HG02943 (cell line): ENCODE results near the gene PLCB1.

Experiments used
- ATAC-seq: cut with Tn5 transposase; IDR thresholded peaks from one replicate; pipeline ENCODE4 v1.9.1; 2021; ENCODE audit warnings: mild to moderate bottlenecking, low read depth, moderate library complexity; ENCODE audit not compliant: unreplicated experiment

The PLCB1 gene

DNA sequence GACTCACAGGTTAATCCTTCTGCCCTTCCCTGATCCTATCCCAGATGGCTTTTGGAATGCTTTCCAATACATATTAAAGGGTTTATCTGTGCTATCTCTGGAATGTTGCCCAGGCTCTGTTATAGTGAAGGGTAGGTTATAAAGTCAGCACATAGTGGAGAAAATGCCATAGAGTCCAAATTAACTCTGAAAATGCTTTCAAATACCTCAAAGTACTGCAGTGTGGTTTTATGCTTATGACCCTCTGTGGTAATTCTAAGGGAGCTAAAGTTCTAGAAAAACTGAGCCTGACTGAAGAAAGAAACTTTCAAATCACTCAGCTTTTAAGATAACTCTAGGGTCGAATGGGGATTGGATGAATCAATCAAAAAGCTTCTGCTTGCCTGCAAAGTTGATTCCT is 159.8 kb downstream of the PLCB1 start:
- no peak for ATAC-seq

DNA sequence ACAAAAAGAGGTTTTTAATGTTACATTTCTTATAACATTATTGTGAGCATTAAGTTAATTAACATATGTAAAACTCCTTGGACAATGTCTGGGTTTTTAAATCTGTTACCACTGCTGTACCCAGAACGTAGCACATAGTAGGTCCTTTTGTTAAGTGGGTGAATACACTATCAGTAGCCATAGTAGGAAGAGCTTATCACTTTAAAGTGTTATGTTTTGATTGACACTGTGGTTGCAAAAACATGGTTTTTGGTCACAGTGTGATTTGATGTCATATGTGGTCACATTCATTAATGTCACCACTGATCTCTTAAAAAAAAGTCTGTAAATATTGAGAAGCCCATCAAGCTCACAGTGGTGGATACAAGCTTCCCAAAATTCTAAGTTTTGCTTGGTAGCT is 160.7 kb downstream of the PLCB1 start:
- no peak for ATAC-seq

- no peak for ATAC-seq
Measured at GRCh38 chr20:8293750-8294149, 161.7 kb downstream of the PLCB1 start.

- ATAC-seq, result no peak
Measured at GRCh38 chr20:8296536-8296935, 164.5 kb downstream of the PLCB1 start.

DNA sequence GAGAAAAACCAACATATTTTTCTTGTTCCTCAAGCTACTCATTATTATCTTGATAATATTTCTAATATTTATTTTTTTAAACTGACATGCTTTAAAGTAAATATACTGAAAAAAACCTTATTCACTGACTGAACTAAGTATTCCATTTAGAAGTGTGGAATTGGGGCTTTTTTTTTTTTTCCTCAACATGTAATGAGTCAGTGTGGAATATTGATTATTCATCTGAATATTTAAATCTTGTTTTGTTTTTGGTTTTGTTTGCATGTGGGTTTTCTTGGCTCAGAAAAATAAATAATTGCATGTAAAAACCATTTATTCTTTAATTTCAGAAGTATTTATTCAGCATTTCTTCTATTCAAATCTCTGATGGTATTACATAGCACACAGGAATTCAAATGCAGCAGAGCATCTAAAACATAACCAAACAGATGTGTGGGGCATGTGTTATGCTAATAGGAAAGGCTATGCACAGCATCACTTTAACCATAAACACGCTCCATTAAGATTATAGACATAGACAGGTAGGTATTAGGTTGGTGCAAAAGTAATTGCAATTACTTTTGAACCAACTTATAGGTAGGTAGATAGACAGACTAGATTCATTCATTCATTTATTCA is 166.5 kb downstream of the PLCB1 start:
- ATAC-seq, result no peak

DNA sequence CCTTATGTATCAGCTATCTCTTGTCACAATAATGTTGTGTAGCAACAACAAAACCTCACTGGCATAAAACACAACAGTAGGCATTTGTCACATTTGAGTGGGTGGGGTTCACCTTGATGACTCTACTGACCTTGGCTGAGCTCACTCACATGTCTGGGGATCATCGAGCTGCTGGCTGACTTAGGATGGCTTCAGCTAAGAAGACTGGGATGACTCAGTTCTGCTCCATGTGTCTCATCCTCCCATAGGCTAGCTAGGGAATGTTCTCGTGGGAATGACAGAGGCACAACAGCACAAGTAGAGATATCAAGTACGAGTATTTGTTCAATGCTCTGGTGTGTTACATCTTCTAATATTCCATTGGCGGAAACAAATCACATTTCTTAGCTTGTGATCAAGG is 167.9 kb downstream of the PLCB1 start:
- ATAC-seq, result no peak

DNA sequence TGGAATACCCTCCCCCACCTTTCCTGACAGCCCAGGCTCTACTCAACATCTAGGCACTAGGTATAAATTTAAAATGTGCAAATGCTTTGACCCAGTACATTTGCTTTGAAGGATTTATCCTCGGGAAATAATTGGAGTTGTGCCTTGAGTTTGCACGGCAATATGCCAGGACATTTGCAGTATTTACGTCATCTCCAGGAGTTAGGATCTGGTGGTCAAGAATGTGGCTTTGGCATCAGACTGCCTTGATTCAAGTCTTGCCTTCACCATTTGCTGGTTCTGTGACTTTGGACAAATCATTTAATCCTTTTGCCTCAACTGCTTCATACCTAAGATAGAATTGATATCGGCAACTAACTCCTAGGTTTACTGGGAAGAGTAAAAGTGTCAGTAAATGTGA is 169.6 kb downstream of the PLCB1 start:
- ATAC-seq, result no peak

DNA sequence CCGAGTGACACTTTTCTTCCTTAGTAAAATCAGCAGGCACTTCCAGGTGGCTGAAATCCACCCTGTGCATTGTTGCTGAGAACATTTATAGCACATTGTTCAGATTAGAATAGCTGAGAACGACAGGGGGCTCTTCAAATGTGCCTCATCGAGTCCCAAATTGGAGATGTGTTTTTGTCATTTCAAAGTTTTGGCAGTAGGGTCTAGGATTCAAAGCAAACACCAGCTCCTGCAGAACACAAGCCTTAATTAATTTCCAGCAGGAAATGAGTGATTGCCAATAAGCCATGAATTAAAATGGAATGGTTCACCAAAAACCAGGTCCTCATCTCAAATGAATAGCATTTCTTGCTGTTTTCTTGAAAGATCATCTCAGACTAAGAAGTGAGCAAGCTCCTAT is 171.6 kb downstream of the PLCB1 start:
- no peak for ATAC-seq

- no peak for ATAC-seq
Measured at GRCh38 chr20:8304124-8304816, 172.2 kb downstream of the PLCB1 start.

DNA sequence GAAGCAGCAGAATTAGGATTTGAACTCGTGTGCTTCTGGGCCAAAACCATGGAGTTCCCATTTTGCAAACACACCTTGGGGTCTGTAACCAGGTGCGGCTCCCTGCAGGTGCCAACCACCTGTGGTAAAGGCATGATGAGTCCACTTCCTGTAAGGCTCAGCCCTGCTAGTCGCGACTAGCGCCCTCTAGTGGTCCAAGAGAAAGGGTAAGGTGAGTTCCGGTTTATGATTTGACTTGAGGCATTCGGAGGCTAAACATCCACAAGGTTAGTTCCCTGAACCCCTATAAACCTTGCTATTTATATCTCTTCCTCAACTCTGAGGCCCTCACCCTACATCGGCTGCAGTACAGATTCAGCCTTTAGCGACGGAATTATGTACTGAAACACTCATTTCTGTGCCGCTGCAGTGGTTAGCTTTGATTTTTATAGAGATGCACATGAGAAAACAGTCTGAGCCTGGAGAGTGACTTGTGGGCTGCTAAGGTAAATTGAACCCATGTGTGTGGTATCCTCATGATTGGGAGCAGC is 173.4 kb downstream of the PLCB1 start:
- peak; percentile 85 for ATAC-seq

DNA sequence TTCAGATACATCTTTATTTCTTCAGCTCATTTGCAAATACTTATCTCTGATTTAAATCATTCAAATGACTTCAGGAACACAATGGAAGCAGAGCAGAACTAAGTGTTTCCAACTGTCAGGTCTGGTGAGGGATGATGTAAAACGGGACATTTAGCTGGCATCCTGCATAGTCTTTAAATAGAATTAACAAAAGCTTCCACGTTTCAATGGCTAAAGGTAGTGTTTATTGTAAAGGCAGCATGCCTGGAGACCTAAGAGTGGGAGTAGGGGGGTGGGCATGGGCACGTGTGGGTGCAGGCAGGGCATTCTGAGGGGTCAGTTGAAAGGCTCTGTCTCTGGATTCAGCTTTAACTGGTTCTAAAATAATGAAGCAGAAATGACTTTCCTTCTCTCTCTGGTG is 174.9 kb downstream of the PLCB1 start:
- ATAC-seq, result no peak

DNA sequence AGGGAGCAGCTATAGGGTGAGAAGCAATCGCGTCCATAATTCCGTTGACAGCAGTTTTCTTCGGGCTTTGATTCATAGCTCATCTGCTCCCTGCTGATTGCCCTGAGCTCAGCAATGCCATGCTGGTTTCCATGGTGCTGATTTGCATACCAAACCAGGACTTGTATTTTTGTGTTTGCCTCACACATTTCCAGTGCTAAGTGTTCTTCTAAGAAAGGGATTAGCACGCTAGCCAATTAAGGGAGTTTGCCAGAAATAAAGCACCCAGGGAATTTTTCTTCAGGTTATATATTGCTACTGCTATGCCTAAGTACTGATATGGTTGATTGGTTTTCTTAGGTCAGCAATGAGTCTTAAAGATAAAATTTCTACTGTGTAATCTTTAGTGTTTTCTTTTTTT is 177.6 kb downstream of the PLCB1 start:
- ATAC-seq, result no peak

DNA sequence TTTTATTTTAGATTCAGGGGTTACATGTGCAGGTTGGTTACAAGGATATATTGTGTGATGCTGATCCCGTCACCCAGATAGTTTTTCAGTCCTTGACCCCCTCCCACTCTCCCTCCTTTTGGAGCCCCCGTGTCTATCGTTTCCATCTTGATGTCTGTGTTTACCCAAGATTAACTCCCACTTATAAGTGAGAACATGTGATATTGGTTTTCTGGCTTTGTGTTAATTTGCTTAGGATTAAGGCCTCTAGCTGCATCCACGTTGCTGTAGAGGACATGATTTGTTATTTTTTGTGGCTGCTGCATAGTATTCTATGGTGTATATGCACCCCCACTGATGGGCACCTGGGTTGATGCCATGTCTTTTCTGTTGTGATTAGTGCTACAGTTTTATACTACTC is 178.6 kb downstream of the PLCB1 start:
- no peak for ATAC-seq

- no peak for ATAC-seq
Measured at GRCh38 chr20:8313073-8313472, 181.0 kb downstream of the PLCB1 start.

- ATAC-seq, result no peak
Measured at GRCh38 chr20:8315639-8316573, 183.8 kb downstream of the PLCB1 start.

DNA sequence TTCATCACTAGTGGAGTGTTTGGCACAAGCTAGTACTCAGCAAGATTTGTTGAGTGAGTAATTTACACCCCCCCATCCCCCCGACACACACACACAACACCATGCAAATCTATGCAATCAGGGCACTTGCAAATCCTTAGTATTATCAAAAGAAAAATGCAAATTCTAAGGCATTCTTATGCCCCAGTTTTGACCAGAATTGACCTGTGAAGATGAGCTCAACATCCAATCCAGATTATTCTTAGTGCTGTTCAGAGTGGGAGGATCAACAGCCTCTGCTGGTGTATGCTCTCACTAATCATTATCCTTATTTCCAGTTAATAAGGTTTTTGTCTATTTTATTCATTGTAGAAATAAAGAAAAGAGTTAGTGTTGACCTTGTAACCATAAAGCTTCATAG is 185.4 kb downstream of the PLCB1 start:
- no peak for ATAC-seq

GRCh38 chr20:8318965-8319625 is 187.0 kb downstream of the PLCB1 start:
- ATAC-seq, result no peak

GRCh38 chr20:8320306-8320705 is 188.2 kb downstream of the PLCB1 start:
- ATAC-seq, result no peak

DNA sequence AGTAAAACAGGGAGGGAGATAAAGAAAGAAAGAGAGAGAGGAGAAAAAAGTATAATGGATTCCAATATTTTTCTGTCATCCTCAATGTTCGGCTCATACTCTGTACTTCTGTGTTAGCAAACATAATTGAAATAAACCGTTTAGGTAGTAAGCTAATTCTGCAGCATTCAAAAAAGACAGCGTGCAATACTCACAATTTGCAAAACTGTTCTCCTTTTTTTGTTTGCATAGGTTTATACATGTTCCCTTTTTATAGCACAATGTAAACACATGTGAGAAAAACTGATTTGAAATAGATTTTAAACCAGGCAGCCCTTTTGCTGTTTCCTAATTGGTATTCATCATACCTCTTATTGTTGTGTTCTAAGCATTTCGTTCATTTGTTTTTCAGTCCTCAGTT is 188.9 kb downstream of the PLCB1 start:
- ATAC-seq, result no peak

DNA sequence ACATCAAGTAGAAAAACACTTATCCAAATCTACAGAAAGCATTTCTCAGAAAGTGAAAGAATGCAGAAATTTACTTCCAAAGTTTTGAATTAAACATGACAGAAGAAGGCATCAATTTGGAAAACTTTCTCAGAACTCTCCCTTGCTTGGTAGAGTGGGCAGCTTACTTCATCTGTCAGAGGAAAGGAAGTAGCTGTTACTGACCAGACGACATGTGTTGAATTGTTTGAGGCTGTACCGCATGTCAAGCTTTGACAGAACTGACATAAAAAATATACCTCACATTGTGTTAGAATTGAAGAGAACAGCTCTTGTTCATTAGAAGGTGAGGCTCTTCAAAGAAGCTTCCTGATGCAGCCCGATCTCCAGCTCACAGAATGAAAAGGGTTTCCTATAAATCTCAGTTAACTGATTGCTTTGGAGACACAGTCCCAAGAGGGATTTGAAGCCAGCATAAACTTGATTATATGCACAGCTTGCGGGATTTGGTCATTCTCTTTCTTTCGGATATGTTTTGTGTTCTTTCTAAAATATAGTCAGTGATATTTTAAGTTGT is 190.7 kb downstream of the PLCB1 start:
- no peak for ATAC-seq
